GM18498 (cell line): Measurements from ENCODE around the gene CRKL.

Experiments
- ATAC-seq: cut with Tn5 transposase; IDR thresholded peaks from one replicate; pipeline ENCODE4 v1.9.1; 2021; ENCODE audit warnings: mild to moderate bottlenecking, moderate library complexity; ENCODE audit not compliant: unreplicated experiment

Gene CRKL

DNA sequence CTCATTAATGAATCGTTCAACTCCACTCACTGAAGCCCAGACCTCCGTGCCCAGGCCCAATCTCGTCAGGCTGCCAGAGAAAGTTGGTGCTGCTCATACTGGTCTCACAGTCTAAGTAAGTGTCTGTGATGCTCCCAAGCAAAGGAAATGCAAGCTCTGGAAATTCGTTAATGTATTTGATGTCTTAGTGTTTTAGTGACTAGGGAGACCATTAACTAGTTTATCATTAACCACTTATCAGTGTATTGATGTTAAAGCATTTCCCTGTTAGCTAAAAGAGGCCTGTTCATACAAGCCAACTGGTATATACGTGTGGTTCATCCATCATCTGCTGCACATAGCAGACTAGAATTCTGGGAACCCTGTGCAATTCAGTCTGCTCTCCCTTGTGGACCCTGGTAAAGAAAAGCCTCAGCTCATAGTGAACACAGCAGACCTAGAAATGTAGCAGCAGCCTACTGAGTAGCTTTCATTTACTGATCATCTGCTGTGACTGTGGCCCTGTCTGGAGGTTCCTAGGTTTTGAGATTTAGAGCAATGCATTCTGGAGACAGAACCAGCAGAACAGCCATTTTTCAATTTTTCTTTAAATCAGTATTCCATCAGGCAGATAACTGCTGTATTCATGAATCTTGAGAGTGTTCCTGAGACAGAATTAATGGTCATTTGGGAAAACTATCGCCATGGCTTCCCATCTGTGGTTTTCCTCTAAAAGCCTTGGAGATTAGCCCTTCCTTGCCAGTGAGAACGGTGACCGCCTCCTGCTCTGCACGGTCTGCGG, 34.1 kb downstream of the CRKL start:
- ATAC-seq = no peak

DNA sequence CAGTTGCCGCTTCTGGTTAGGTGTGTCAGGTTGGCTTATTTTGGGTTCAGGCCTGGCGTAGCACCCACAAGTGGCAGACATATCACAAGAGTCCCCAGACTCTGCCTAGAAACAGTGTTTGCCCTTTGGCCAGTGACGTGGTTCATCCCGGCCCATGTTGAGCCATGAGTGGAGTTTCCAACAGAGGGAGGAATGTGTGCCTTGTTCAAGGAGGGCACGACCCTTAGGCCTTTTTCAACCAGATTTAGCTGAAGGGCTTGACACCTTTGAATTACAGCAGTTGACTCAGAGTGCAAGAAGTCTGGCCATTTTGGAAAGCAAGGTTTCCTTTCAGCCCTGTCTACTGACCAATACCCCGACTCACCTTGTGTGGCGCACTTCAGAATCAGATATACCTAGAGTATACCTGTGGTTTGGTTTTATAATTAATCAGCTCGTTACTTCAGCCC, 34.7 kb downstream of the CRKL start:
- ATAC-seq = no peak

DNA sequence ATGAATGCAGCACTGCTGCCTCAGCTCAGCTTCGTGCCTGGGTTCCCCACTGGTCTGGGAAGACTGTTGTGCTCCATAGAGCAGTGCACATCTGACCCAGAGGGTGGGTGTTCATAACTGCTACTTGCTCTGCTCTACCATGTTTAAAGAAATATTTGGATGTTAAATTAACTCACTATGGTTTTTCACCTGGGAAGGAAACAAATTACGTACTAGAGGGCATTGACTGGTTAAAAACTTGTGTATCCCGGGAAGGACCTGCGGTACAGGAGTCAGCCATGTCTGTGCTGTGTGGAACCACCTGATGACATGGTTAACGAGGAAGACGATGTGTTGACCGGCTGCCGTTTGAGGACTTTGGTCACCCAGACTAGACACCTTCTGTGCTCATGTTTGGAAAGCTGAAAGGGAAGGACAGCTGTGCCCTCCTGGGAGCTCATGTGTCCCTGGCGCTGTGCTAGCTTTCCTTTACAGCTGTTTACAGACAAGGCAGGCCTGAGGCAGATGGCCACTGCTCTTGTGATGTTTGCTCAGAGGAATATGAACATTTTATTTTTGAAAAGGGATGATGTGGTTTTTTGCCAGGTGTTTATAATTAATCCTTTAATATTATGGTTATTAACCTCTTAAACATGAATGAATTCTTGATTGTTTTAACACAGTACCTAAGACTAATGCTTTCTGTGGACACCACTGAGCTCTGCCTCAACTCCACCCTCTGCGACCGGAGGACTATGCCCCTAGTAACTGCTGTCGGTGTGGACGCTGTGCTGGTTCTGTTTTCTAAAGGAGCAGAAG, 35.5 kb downstream of the CRKL start:
- no peak for ATAC-seq

DNA sequence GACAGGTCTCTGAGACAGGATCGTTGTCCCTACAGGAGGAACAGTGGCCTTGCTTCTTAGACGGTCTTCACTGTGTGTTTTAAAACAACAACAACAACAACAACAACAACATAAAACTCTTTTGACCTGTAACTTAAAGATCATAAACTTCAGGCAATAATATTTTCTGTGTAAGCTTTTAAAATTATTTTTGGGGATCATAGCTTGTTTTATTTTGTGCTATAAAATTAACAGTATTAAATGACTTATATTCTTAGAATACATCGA, 36.1 kb downstream of the CRKL start:
- ATAC-seq = no peak

DNA sequence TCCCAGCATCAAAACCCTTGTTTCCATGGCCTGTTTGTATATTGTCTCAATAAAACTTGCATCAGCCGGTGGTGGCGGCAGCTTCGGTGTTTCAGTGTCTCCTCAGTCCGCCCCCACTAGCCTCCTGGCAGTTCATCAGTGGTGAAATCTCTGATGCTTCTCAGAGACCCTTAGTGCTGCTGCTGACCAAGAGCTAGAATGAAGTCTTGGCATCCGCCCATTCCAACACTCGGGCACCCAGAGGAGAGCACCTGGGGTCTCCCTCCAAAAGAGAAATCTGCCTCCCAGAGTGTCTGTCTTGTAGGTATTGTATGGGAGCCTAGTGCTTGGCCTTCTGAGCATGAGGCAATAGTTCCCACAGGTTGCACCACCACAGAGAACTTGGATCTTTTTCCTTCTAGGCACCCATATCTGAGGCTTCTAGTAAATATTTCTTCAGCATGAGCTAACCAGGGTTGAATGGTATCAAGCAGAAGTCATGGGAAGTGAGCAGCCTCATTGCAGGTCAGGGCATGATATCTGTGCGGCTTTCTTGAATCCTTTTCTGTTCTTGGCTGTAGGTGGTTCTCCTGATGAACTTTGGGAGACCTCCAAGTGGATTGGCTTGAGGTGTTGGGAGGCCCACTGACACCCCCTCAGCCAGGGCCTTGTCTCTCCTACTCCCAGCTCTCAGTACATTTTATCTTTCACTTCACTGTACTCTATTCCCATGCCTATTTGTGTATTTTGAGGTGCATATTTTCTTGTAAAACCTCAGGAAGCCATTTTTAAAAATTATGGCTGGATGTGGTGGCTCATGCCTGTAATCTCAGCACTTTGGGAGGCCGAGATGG, 36.7 kb downstream of the CRKL start:
- ATAC-seq = no peak

DNA sequence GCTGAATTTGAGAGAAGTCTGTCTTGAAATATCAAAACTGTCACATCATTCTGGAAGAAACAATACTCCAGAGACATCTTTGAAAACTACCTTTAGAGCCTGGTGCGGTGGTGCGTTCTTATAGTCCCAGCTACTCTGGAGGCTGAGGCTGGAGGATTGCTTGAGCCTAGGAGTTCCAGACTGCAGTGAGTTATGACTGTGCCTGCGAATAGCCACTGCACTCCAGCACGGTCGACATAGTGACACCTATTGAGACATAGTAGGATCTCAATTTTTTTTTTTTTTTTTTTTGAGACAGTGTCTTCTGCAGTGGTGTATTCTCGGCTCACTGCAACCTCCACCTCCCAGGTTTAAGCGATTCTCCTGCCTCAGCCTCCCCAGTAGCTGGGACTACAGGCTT, 38.3 kb downstream of the CRKL start:
- ATAC-seq = no peak

DNA sequence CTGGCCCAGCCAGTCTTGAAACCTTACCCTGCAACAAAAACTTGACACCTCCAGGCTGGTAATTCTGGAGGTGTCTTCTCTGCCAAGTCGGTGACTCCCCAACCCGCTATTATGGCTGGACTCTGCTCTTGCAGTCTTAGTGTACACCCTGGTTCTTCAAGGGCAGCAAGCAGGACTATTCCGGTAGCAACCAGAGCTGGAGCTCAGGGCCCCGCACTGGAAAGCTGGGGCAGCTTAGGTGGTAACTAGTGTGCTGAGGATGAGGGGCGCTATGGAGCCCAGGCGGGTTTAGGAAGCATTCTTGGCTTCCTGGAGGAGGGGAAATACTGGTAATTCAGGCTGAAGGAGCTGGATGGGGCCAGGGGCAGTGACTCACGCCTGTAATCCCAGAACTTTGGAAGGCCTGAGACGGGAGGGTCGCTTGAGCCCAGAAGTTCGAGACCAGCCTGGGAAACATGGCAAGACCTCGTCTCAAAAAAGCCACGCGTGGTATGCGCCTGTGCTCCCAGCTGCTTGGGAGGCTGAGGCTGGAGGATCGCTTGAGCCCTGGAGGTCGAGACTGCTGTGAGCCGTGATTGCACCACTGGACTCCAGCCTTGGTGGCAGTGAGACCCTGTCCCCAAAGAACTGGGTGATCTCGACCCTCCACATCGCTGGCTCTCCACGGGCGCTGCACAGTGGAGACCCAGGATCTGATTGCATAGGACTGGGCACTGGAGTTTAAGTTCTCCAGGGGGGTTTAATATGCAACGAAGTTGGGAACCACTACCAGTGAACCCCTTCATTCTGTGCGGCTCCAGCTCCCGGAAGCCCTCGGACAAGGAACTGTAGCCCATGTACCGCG, 39.3 kb downstream of the CRKL start:
- ATAC-seq = no peak

DNA sequence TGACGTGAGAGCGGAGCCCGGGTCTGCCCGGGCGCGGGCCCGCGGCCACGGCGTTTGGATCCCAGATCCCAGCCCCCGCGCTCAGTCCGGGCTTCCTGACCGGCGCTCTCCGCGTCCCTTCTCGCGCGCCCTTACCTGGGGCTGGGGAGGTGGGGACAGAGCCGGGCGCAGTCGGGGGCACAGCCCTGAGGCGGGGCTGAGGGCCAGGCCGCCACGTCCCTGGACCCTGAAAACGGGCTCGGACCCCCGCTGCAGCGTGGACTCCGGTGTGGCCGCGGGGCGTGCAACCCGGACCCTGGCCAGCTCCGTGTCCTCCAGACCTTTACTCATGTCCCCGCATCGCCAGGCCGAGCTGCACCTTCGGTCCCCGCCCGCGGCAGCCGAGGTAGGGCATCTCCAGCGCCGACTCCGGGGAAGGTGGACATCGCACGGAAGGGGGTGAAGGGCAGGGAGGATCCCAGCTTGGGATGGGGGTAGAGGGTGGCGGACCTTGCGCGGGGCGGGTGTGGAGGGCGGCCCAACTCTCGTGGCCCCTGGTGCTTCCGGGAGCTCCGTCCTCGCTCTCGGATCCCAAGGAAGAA, 40.0 kb downstream of the CRKL start:
- ATAC-seq = no peak

DNA sequence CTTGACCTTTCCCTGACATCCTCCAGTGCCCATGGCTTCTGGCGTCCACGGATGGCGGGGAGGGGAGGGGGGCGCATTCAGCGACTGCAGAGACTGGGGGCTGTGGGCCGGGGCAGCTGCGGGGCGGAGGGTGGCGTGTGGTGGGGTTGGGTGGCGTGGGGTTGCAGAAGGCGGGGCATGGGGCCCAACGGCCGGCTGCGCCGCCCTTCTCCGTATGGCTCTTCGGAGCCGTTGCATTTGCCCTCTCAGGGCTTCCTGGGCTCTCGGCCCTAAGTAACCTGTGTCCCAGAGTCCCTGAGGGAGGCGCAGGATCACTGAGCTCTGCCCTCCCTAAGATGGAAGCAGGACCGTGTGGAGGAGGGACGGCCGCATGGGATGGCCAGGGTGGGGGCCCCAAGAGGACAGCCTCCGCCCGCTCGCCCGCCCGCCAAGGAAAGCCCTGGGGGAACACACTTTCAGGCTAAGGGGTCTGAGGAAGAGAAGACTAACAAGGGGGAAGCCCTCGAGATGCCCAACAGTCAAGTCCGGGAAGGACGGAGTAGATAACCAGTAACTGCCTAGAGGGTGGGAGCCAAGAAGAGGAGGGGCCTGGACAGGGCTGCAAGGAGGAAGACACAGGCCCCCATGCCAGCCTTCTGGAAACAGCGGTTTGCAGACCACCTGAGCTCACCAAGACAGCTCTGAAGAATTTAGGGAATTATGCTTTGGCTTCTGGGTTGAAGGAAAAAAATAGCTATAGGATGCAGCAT, 40.6 kb downstream of the CRKL start:
- ATAC-seq = no peak

DNA sequence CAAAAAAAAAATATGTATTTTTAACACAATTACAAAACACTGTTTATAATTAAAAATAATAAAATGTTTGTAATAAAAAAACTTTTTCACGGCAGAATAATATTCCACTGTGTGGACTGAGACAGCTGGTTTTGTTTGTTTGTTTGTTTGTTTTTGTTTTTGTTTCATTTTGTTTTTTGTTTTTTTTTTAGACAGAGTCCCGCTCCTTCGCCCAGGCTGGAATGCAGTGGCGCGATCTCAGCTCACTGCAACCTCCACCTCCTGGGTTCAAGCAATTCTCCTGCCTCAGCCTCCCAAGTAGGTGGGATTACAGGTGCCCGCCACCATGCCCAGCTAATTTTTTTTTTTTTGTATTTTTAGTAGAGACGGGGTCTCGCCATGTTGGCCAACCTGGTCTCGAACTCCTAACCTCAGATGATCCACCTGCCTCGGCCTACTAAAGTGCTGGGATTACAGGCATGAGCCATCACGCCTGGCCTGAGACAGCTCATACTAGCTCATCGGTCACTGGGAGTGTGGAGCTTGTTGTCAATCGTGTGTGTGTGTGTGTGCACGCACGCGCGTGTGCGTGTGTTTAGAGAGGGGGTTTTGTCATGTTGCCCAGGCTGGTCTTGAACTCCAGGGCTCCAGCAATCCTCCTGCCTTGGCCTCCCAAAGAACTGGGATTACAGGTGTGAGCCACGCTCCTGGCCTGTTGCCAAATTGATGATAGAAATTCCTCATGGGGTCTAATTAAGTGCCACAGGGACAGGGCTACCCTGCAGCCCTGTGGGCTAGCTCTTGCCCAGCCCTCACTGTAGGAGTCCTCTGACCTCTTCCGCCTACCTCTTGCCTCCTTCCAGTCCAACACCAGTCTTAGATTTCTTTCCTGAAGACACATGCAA, 42.6 kb downstream of the CRKL start:
- no peak for ATAC-seq

DNA sequence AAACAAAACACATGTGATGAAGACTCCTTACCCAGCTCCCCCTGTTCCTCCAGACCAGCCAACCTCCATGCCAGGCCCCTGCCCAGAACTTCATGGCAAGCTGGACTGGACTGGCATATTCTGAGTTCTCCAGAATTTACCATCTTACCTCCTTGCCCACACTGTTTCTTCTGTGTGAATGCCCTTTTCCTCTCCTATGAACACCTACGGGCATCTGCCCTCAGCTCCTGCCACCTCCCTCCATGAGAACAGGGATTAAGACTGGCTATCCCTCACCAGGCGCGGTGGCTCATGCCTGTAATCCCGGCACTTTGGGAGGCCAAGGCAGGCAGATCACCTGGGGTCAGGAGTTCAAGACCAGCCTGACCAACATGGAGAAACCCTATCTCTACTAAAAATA, 43.4 kb downstream of the CRKL start:
- no peak for ATAC-seq

DNA sequence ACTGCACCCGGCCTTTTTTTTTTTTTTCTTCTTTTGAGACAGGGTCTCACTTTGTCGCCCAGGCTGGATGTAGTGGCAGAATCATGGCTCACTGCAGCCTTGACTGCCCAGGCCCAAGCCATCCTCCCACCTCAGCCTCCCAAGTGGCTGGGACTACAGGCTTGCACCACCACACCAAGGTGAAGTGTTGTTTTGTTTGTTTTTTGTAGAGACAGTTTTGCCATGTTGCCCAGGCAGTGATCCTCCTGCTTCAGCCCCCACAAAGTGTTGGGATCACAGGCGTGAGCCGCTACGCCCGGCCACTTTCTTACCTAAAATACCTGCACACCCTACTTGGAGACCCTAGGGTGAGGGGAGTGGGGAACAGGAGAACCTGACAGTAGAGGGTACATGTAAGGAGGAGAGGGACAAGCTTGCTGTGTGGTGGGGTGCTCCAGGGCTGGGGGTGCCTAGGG, 45.3 kb downstream of the CRKL start:
- ATAC-seq = no peak

DNA sequence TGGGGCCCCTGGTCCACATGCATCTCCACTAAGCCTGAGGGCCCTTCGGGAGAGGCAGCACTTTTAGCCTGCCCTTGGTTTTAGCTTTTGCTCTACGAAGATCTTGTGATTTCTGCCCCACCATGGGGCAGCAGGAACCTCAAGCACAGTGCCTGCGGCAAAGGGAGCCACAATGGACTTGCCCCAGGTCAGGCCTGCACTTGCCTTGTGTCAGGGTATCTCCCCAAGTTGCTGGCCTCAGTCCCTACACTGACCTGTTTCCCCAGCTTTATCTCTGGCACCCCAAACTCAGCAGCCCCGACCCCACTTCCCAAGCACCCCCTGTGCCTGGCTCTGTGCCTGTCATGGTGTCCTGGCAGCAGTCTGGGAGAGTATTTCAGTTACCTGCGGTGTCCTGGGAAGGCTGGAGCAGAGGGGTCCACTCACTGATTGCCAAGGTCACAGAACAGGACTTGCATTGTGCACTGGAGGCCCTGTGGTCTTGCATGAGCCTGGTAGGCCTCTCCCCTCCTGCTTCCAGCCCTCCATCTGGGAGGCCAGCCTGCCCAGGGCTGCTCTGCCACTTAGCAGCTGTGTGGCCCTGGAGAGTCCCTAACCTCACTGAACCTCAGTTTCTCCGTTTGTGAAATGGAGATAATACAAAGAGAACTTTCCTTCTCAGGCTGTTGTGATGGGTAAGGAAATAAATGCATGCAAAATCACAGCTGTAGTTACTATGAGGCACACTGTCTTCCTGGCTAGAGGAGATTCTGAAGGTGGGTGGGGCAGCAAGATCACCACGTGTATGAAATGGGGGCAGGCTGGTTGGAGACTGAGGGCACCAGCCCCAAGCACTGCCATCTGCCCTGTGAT, 46.2 kb downstream of the CRKL start:
- ATAC-seq = no peak

DNA sequence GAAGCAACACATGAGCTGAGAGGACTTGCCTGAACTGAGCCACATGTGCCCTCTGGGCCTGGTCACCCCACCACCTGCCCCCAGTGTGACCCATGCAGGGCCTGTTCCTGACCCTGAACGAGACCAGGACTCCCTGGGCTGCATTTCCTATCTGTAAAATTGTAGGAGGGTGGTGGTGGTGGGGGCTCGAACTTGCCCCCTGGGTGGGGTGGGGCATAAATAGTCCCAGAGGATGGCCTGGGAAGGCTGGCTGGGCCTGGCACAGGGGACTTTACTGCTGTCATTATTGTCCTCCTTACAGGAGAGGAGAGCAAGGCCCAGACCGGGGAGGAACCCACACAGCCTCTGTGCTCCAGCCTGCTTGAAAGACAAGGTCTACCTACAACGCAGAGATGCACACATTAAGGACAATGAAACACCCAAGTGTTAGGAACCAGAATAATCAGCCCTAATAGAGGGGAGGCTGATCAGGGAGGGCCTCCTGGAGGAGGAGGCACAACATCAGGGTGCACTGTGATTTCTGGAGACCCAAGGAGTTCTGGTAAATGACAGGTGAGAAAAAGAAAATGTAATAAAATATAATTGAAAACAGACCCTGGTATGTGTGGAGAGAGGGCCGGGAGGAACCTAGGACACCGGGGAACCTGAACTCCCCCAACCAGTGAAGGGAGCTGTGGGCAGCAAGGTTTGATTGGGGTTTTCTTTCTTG, 47.0 kb downstream of the CRKL start:
- no peak for ATAC-seq

DNA sequence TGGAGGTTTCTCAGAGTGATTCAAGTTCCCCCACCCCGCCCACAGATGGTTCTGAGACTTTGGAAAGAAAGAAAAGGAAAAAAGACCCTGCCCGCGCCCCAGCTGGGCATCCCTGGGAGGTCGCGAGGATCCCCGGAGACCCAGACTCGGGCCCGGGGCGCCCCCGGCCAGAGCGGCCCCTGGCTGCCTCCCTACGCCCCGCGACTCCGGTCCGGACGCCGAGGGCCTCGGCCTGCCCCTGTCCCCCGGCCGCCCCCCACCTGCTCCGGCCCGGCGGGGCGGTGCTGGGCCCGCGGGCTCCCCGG, 47.5 kb downstream of the CRKL start:
- no peak for ATAC-seq

DNA sequence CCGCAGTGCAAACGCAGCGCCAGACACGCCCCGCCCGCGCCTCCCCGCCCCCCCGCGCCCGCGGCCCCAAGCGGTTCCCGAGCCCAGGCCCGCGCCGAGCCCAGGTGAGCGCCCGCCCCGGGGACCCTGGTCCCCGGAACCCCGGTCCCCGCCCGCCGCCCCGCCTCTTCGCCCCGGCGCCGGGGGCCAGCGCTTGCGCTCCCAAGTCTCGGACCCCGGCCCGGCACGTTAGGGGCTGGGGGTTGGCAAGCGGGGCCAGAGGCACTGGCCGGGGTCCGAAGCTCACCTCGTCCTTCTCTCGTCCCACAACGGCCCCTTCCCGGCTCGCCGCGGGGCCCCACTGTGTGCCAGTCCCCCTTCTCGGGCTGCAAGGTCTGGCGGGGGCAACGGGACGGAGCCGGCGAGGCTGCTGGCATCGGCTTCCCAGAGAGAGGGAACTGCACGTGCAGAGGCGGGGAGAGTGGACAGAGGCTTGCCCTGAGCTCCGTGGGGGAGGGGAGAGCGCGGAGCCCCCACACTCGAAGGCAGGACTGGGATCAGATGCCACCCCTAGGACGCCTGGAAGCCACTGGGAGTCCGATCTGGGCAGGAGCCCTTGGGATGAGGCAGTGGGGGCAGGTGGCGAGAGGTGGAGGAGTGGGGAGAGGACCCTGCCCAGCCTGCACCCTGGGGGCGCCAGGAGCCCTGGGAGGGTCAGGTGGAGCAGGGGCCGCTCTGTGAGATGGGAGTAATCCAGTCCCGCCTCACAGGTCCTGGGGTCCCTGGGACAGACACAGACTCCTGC, 48.1 kb downstream of the CRKL start:
- ATAC-seq = no peak
